ENCODE results near the gene INSR. TPM values are rescaled to one million over a fixed set of nuclear protein-coding genes. Genes with fewer than 3 reads are reported as not detected.
A peak's percentile ranks its signal among the peaks of the same experiment; 100 is the strongest.

Gene INSR
- total and polyA plus RNA-seq, 2 experiments from 2014 or later, result 6.2 to 11.7 TPM

GRCh38 chr19:7113233-7113632, 181.0 kb downstream of the INSR start:
- no peak for TF ChIP-seq EZH2phosphoT487 (IDR thresholded peaks at IDR 0.05; ENCODE audit: insufficient read depth, low read depth)
- TF ChIP-seq EZH2 (IDR thresholded peaks at IDR 0.05; ENCODE audit: insufficient read depth, poor library complexity, severe bottlenecking), result no peak
- no peak for DNase-seq
- in situ Hi-C loops (cut with MboI), result loop anchor here (25.0 kb wide), 1 partner anchor 224 kb away; the partner anchor contains the start of gene ARHGEF18
- H3K27ac ChIP-seq, result no peak overlapping the region
- no peak overlapping the region for H3K4me2 ChIP-seq (ENCODE audit: unreplicated experiment)
- H3K4me3 ChIP-seq, result no peak overlapping the region
- no peaks in the 10 kb centered on the region for H3K9me2 ChIP-seq (ENCODE audit: insufficient read depth)
- no peaks in the 10 kb centered on the region for H4K20me1 ChIP-seq (ENCODE audit: insufficient read depth)
- no peaks in the 10 kb centered on the region for H3K4me1 ChIP-seq (ENCODE audit: insufficient read depth)
- H3K9me3 ChIP-seq (ENCODE audit: low read depth), result no peaks in the 10 kb centered on the region
- H3K36me3 ChIP-seq (ENCODE audit: low read depth), result no peaks in the 10 kb centered on the region
- H3F3A ChIP-seq (ENCODE audit: insufficient read depth), result no peaks in the 10 kb centered on the region
- no peaks in the 10 kb centered on the region for H3K27me3 ChIP-seq (replicated peaks; ENCODE audit: insufficient read depth)
- no peak overlapping the region for H3K9ac ChIP-seq
- WGBS, 2 experiments (ENCODE audit: low coverage in 1 of 2, low lambda C conversion rate in 2 of 2, missing lambda C conversion rate in 2 of 2), result 69 to 88% methylated on average over 1 of the region's 1 CpG
- no peaks in the 10 kb centered on the region for H3K79me2 ChIP-seq (ENCODE audit: insufficient read depth)
- H2AFZ ChIP-seq, result no peak overlapping the region

GRCh38 chr19:7112675-7113074, 181.5 kb downstream of the INSR start:
- no peaks in the 10 kb centered on the region for H3K9me3 ChIP-seq (ENCODE audit: low read depth)
- TF ChIP-seq EZH2 (IDR thresholded peaks at IDR 0.05; ENCODE audit: insufficient read depth, poor library complexity, severe bottlenecking), result no peak
- TF ChIP-seq EZH2phosphoT487 (IDR thresholded peaks at IDR 0.05; ENCODE audit: insufficient read depth, low read depth), result no peak
- no peak overlapping the region for H3K9ac ChIP-seq
- no peak overlapping the region for H3K27ac ChIP-seq
- in situ Hi-C loops (cut with MboI), result loop anchor here (25.0 kb wide), 1 partner anchor 225 kb away; the partner anchor contains the start of gene ARHGEF18
- H3K27me3 ChIP-seq (replicated peaks; ENCODE audit: insufficient read depth), result no peaks in the 10 kb centered on the region
- H3K9me2 ChIP-seq (ENCODE audit: insufficient read depth), result no peaks in the 10 kb centered on the region
- H3K4me3 ChIP-seq, result no peak overlapping the region
- H3K4me1 ChIP-seq (ENCODE audit: insufficient read depth), result no peaks in the 10 kb centered on the region
- no peaks in the 10 kb centered on the region for H4K20me1 ChIP-seq (ENCODE audit: insufficient read depth)
- no peak overlapping the region for H2AFZ ChIP-seq
- no peak for DNase-seq
- H3K36me3 ChIP-seq (ENCODE audit: low read depth), result no peaks in the 10 kb centered on the region
- no peak overlapping the region for H3K4me2 ChIP-seq (ENCODE audit: unreplicated experiment)
- 81 to 82% methylated on average over 4 of the region's 4 CpGs for WGBS, 2 experiments (ENCODE audit: low coverage in 1 of 2, low lambda C conversion rate in 2 of 2, missing lambda C conversion rate in 2 of 2)
- H3K79me2 ChIP-seq (ENCODE audit: insufficient read depth), result no peaks in the 10 kb centered on the region
- no peaks in the 10 kb centered on the region for H3F3A ChIP-seq (ENCODE audit: insufficient read depth)

- 50 to 59% methylated on average over 8 of the region's 8 CpGs for WGBS, 2 experiments (ENCODE audit: low coverage in 1 of 2, low lambda C conversion rate in 2 of 2, missing lambda C conversion rate in 2 of 2)
- Histone ChIP-seq H2AFZ (no peak overlapping the region), H3K79me2 (ENCODE audit: insufficient read depth) (no peaks in the 10 kb centered on the region), H4K20me1 (ENCODE audit: insufficient read depth) (no peaks in the 10 kb centered on the region), H3K9ac (no peak overlapping the region), H3K4me3 (no peak overlapping the region), H3K36me3 (ENCODE audit: low read depth) (no peaks in the 10 kb centered on the region), H3K4me1 (ENCODE audit: insufficient read depth) (no peaks in the 10 kb centered on the region), H3K9me2 (ENCODE audit: insufficient read depth) (no peaks in the 10 kb centered on the region), H3K27me3 (replicated peaks; ENCODE audit: insufficient read depth) (no peaks in the 10 kb centered on the region), H3K27ac (no peak overlapping the region), H3F3A (ENCODE audit: insufficient read depth) (no peaks in the 10 kb centered on the region), H3K4me2 (ENCODE audit: unreplicated experiment) (no peak overlapping the region), H3K9me3 (ENCODE audit: low read depth) (no peaks in the 10 kb centered on the region)
- TF ChIP-seq EZH2phosphoT487 (IDR thresholded peaks at IDR 0.05; ENCODE audit: insufficient read depth, low read depth), result no peak
- no peak for TF ChIP-seq EZH2 (IDR thresholded peaks at IDR 0.05; ENCODE audit: insufficient read depth, poor library complexity, severe bottlenecking)
- DNase-seq, result peak; percentile 41
- in situ Hi-C loops (cut with MboI), result loop anchor here (25.0 kb wide), 1 partner anchor 228 kb away; the partner anchor contains the start of gene ARHGEF18
Measured at GRCh38 chr19:7109678-7110289, 184.4 kb downstream of the INSR start.

- Histone ChIP-seq H3F3A (ENCODE audit: insufficient read depth) (no peaks in the 10 kb centered on the region), H3K27me3 (replicated peaks; ENCODE audit: insufficient read depth) (no peaks in the 10 kb centered on the region), H3K4me3 (no peak overlapping the region), H3K9me2 (ENCODE audit: insufficient read depth) (no peaks in the 10 kb centered on the region), H3K4me1 (ENCODE audit: insufficient read depth) (no peaks in the 10 kb centered on the region), H3K36me3 (ENCODE audit: low read depth) (no peaks in the 10 kb centered on the region), H3K9me3 (ENCODE audit: low read depth) (no peaks in the 10 kb centered on the region), H2AFZ (no peak overlapping the region), H3K4me2 (ENCODE audit: unreplicated experiment) (no peak overlapping the region), H3K79me2 (ENCODE audit: insufficient read depth) (no peaks in the 10 kb centered on the region), H3K27ac (no peak overlapping the region), H3K9ac (no peak overlapping the region), H4K20me1 (ENCODE audit: insufficient read depth) (no peaks in the 10 kb centered on the region)
- in situ Hi-C loops (cut with MboI), result loop anchor here (25.0 kb wide), 1 partner anchor 230 kb away; the partner anchor contains the start of gene ARHGEF18
- DNase-seq, result no peak
- WGBS, 2 experiments (ENCODE audit: low coverage in 1 of 2, low lambda C conversion rate in 2 of 2, missing lambda C conversion rate in 2 of 2), result 77 to 80% methylated on average over 10 of the region's 10 CpGs
- TF ChIP-seq EZH2 (IDR thresholded peaks at IDR 0.05; ENCODE audit: insufficient read depth, poor library complexity, severe bottlenecking), result no peak
- TF ChIP-seq EZH2phosphoT487 (IDR thresholded peaks at IDR 0.05; ENCODE audit: insufficient read depth, low read depth), result no peak
Measured at GRCh38 chr19:7106711-7107657, 187.2 kb downstream of the INSR start.
